KMS-11 (cell line): ENCODE data around the gene SUPT3H.

Experiments used
- H2AFZ ChIP-seq: fragments of 200-600 bp; sonication (generic); 2 replicates; pipeline ENCODE4 v1.6.1; 2016; ENCODE audit warnings: antibody characterized with exemption, mixed run types, low read depth
- H3K27ac ChIP-seq: fragments of 200-600 bp; sonication (generic); 2 replicates; pipeline ENCODE4 v1.6.1; 2016; ENCODE audit warnings: mild to moderate bottlenecking, mixed run types
- H3K27me3 ChIP-seq: fragments of 200-600 bp; sonication (generic); 2 replicates; pipeline ENCODE4 v1.6.1; 2017; ENCODE audit warnings: mild to moderate bottlenecking, low read depth, mixed run types, moderate library complexity; ENCODE audit not compliant: insufficient read depth
- H3K36me3 ChIP-seq: fragments of 200-600 bp; sonication (generic); 2 replicates; pipeline ENCODE4 v1.6.1; 2017; ENCODE audit warnings: mild to moderate bottlenecking, mixed run types; ENCODE audit not compliant: insufficient read depth
- H3K4me1 ChIP-seq: fragments of 200-600 bp; sonication (generic); 2 replicates; pipeline ENCODE4 v1.6.1; 2016; ENCODE audit warnings: mild to moderate bottlenecking, low read depth, mixed run types; ENCODE audit not compliant: poor library complexity, severe bottlenecking
- H3K4me2 ChIP-seq: fragments of 200-600 bp; sonication (generic); 2 replicates; pipeline ENCODE4 v1.7.0; 2016; ENCODE audit warnings: mild to moderate bottlenecking, mixed run types
- H3K4me3 ChIP-seq: fragments of 200-600 bp; sonication (generic); IDR thresholded peaks from 2 replicates; pipeline ENCODE4 v1.6.1; 2017; ENCODE audit warnings: low read depth, low read length, mixed read lengths; ENCODE audit not compliant: insufficient read depth
- H3K79me2 ChIP-seq: fragments of 200-600 bp; sonication (generic); 2 replicates; pipeline ENCODE4 v1.6.1; 2016; ENCODE audit warnings: low read depth, mixed run types; ENCODE audit not compliant: insufficient read depth
- H3K9ac ChIP-seq: fragments of 200-600 bp; sonication (generic); 2 replicates; pipeline ENCODE4 v1.6.1; 2016; ENCODE audit warnings: mild to moderate bottlenecking, mixed run types
- H4K20me1 ChIP-seq: fragments of 200-600 bp; sonication (generic); 2 replicates; pipeline ENCODE4 v1.6.1; 2016; ENCODE audit warnings: mild to moderate bottlenecking, mixed run types; ENCODE audit not compliant: insufficient read depth
- TF ChIP-seq, protein P1 (sequence below): fragments of 200-600 bp; sonication (generic); conservative IDR thresholded peaks from 2 replicates; pipeline ENCODE4 v1.6.1; 2017; ENCODE audit warnings: low read depth, mild to moderate bottlenecking, antibody characterized with exemption, low read length, moderate library complexity, mixed read lengths

The SUPT3H gene

DNA sequence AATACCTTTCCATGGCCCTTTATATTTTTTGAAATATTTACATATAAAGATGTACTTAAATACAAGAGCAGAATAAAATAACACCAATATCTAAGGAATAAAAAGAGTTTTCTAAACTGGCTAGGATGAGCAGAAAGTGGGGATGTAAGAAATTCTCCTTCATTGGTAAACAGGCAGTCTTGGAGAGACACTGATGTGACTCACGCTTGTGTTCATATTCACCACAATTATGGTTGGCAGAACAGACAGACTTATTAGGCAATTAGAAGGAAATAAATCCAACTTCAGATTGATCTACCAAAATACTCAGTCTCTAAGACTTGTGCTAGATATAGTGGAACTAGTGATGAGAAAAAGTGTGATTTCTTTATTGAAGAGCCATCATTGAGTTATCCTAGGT, 526.6 kb downstream of the SUPT3H start:
- Histone ChIP-seq H3K27me3 (no peaks in the 10 kb centered on the region), H3K4me2 (no peak overlapping the region), H4K20me1 (no peaks in the 10 kb centered on the region), H3K79me2 (no peaks in the 10 kb centered on the region), H3K9ac (no peak overlapping the region), H3K4me3 (no peak overlapping the region), H3K27ac (no peak overlapping the region), H2AFZ (no peak overlapping the region), H3K4me1 (no peaks in the 10 kb centered on the region), H3K36me3 (no peaks in the 10 kb centered on the region; the same call in 1 of the 2 replicates)
- TF ChIP-seq, protein P1, sequence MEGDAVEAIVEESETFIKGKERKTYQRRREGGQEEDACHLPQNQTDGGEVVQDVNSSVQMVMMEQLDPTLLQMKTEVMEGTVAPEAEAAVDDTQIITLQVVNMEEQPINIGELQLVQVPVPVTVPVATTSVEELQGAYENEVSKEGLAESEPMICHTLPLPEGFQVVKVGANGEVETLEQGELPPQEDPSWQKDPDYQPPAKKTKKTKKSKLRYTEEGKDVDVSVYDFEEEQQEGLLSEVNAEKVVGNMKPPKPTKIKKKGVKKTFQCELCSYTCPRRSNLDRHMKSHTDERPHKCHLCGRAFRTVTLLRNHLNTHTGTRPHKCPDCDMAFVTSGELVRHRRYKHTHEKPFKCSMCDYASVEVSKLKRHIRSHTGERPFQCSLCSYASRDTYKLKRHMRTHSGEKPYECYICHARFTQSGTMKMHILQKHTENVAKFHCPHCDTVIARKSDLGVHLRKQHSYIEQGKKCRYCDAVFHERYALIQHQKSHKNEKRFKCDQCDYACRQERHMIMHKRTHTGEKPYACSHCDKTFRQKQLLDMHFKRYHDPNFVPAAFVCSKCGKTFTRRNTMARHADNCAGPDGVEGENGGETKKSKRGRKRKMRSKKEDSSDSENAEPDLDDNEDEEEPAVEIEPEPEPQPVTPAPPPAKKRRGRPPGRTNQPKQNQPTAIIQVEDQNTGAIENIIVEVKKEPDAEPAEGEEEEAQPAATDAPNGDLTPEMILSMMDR = no peak

DNA sequence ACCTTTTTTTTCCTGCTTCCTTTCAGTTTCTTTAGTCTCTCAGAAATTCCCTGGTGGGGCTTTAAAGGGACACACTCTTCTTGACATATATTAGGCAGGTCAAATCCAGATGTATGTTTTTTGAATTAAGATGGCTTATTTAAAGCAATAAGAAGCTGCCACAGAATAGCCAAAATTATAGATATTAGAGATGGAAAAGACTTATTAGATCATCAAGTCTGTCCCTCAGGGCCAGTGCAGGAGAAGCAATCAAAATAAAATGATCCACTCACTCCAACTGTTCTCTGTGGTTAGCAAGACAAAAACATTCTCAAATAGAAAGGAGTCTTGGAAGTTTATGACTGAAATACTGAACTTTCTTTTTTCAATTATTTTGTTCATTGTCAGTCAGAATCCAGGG, 527.4 kb downstream of the SUPT3H start:
- no peak overlapping the region for H3K9ac ChIP-seq
- no peak overlapping the region for H3K4me2 ChIP-seq
- TF ChIP-seq, protein P1 = no peak
- no peak overlapping the region for H2AFZ ChIP-seq
- no peaks in the 10 kb centered on the region for H3K79me2 ChIP-seq
- no peaks in the 10 kb centered on the region; the same call in 1 of the 2 replicates for H3K36me3 ChIP-seq
- H4K20me1 ChIP-seq = no peaks in the 10 kb centered on the region
- H3K27ac ChIP-seq = no peak overlapping the region
- H3K4me3 ChIP-seq = no peak overlapping the region
- H3K27me3 ChIP-seq = no peaks in the 10 kb centered on the region
- no peaks in the 10 kb centered on the region for H3K4me1 ChIP-seq

DNA sequence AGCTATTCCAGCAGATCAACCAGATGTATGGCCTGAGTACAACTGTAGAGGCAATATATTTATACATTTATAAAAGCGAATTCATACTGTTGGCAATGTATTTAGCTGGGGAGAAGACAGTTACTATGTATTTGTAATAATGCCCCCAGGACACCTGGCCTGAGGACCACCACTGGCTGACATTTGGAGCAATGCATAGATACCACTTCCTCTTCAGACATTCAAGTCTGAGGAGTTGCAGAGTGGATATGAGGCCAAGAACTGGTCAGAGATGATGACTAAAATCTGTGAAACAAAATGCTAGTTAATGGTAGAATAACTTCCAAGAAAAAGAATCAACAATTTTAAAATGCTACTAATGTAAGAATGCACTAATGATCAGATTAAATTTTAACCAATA, 527.9 kb downstream of the SUPT3H start:
- Histone ChIP-seq H2AFZ (no peak overlapping the region), H3K27me3 (no peaks in the 10 kb centered on the region), H3K79me2 (no peaks in the 10 kb centered on the region), H3K9ac (no peak overlapping the region), H3K4me1 (no peaks in the 10 kb centered on the region), H3K4me3 (no peak overlapping the region), H3K36me3 (no peaks in the 10 kb centered on the region; the same call in 1 of the 2 replicates), H3K4me2 (no peak overlapping the region), H4K20me1 (no peaks in the 10 kb centered on the region), H3K27ac (no peak overlapping the region)
- TF ChIP-seq, protein P1 = no peak

DNA sequence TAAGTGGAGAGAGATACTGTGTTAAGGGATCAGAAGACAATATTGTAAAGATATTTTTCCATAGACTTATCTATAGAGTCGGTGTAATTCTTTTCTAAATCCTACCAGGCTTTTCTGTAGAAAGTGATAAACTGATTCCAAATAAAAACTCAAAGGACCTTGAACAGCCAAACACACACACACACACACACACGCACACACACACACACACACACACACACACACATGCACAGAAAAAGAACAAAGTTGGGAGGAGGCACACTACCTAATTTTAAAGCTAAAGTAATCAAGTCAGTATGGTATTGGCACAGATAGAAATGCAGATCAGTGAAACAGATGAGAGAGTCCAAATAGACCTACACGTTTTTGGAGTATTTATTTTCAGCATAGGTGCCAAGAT, 534.0 kb downstream of the SUPT3H start:
- Histone ChIP-seq H3K4me1 (no peaks in the 10 kb centered on the region), H3K4me2 (no peak overlapping the region), H3K4me3 (no peak overlapping the region), H3K27me3 (no peaks in the 10 kb centered on the region), H3K79me2 (no peaks in the 10 kb centered on the region), H3K27ac (no peak overlapping the region), H3K9ac (no peak overlapping the region), H4K20me1 (no peaks in the 10 kb centered on the region), H3K36me3 (no peaks in the 10 kb centered on the region; the same call in 1 of the 2 replicates), H2AFZ (no peak overlapping the region)
- TF ChIP-seq, protein P1 = no peak
